ENCODE results near the gene EGLN3.

DNA sequence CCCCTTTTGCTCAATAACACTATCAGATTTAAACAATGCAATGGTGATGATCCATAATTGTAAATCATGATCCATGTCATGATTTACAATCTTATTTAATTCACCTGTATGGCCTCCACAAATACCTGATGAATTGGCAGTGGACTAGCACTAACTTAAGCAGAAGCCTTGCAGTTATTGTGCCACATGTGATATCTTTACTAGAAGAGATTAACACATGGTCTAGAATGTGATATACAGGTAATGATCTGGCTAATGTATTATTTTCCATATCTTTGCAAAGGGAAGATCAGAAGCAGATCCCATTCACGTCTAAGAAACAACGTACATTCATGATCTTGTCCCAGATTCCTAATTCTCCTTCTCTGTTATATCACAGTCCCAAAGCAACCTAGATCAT lies 66.0 kb downstream of the EGLN3 start:
- no peak for TF ChIP-seq POLR2A (IDR thresholded peaks at IDR 0.05)
- TF ChIP-seq, protein P1, sequence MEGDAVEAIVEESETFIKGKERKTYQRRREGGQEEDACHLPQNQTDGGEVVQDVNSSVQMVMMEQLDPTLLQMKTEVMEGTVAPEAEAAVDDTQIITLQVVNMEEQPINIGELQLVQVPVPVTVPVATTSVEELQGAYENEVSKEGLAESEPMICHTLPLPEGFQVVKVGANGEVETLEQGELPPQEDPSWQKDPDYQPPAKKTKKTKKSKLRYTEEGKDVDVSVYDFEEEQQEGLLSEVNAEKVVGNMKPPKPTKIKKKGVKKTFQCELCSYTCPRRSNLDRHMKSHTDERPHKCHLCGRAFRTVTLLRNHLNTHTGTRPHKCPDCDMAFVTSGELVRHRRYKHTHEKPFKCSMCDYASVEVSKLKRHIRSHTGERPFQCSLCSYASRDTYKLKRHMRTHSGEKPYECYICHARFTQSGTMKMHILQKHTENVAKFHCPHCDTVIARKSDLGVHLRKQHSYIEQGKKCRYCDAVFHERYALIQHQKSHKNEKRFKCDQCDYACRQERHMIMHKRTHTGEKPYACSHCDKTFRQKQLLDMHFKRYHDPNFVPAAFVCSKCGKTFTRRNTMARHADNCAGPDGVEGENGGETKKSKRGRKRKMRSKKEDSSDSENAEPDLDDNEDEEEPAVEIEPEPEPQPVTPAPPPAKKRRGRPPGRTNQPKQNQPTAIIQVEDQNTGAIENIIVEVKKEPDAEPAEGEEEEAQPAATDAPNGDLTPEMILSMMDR (IDR thresholded peaks at IDR 0.05) = no peak

Measured in right lobe of liver (tissue), 4 donors.